IMR-90 (cell line): ENCODE data around the gene ROPN1B. TPM values are rescaled to one million over a fixed set of nuclear protein-coding genes. Genes with fewer than 3 reads are reported as not detected.

ENCODE experiments used
- ATAC-seq: fragments of 200-7000 bp; cut with Tn5 transposase; 2 replicates; pipeline ENCODE4 v1.9.1; 2020; ENCODE audit warnings: low read depth, mild to moderate bottlenecking, moderate library complexity
- BruUV-seq: library from RNA; stranded (reverse); fragments of 400-500 nt; replicated peaks from 2 replicates; lab custom pipeline; 2021; lab: Mats Ljungman, UMichigan
- CTCF ChIA-PET: fragments of 300-600 bp; formaldehyde crosslinking; extraction: SDS; loops from one replicate; lab custom pipeline; 2021; ENCODE audit warnings: antibody characterized with exemption; lab: Yijun Ruan, JAX
- POLR2A ChIA-PET: fragments of 300-600 bp; sonication (Branson Sonifier 250); formaldehyde crosslinking; loops from one replicate; lab custom pipeline; 2022; ENCODE audit warnings: antibody characterized with exemption; ENCODE audit not compliant: unreplicated experiment; lab: Charles Lee
- DNase-seq: peaks from one replicate; pipeline ENCODE4 v3.0.0; 2013
- H2AFZ ChIP-seq: replicated peaks from 2 replicates; pipeline ENCODE3; 2013; ENCODE audit warnings: low read length, mild to moderate bottlenecking; ENCODE audit not compliant: poor library complexity
- H2AK5ac ChIP-seq: 2 replicates; pipeline ENCODE4 v1.6.1; 2013; ENCODE audit warnings: low read depth, low read length, inconsistent platforms
- H2AK9ac ChIP-seq: replicated peaks from 2 replicates; pipeline ENCODE3; 2013; ENCODE audit warnings: mild to moderate bottlenecking, low read depth, low read length, moderate library complexity; ENCODE audit not compliant: poor library complexity
- H2BK120ac ChIP-seq: 2 replicates; pipeline ENCODE4 v1.6.1; 2013; ENCODE audit warnings: low read depth, low read length, inconsistent platforms
- H2BK15ac ChIP-seq: 3 replicates; pipeline ENCODE4 v1.6.1; 2013; ENCODE audit warnings: low read depth, low read length, inconsistent platforms
- H2BK20ac ChIP-seq: 2 replicates; pipeline ENCODE4 v1.6.1; 2013; ENCODE audit warnings: low read depth, mild to moderate bottlenecking, inconsistent platforms, low read length, moderate library complexity
- H2BK5ac ChIP-seq: 2 replicates; pipeline ENCODE4 v1.6.1; 2013; ENCODE audit warnings: mild to moderate bottlenecking, low read depth, low read length, inconsistent platforms; ENCODE audit not compliant: poor library complexity, severe bottlenecking
- H3K14ac ChIP-seq: replicated peaks from 2 replicates; pipeline ENCODE4 v1.6.1; 2013; ENCODE audit warnings: low read depth, low read length, inconsistent platforms
- H3K18ac ChIP-seq: 2 replicates; pipeline ENCODE4 v1.6.1; 2013; ENCODE audit warnings: low read depth, low read length, control low read depth
- H3K23ac ChIP-seq: 2 replicates; pipeline ENCODE4 v1.6.1; 2013; ENCODE audit warnings: low read depth, low read length, inconsistent platforms
- H3K27ac ChIP-seq: 2 replicates; pipeline ENCODE4 v1.5.1; 2013; ENCODE audit warnings: mild to moderate bottlenecking, control low read depth, low read length; ENCODE audit not compliant: insufficient read depth
- H3K27me3 ChIP-seq: 2 replicates; pipeline ENCODE4 v1.6.1; 2013; ENCODE audit warnings: low read length; ENCODE audit not compliant: control insufficient read depth, insufficient read depth
- H3K36me3 ChIP-seq: 2 replicates; pipeline ENCODE4 v1.6.1; 2013; ENCODE audit warnings: low read length, mixed read lengths; ENCODE audit not compliant: control insufficient read depth, insufficient read depth
- H3K4ac ChIP-seq: 2 replicates; pipeline ENCODE4 v1.6.1; 2013; ENCODE audit warnings: low read depth, low read length, inconsistent platforms
- H3K4me1 ChIP-seq: 2 replicates; pipeline ENCODE4 v1.6.1; 2013; ENCODE audit warnings: low read length, mixed read lengths; ENCODE audit not compliant: control insufficient read depth, insufficient read depth
- H3K4me2 ChIP-seq: 2 replicates; pipeline ENCODE4 v1.6.1; 2013; ENCODE audit warnings: low read depth, mild to moderate bottlenecking, control low read depth, low read length, moderate library complexity
- H3K4me3 ChIP-seq: 2 replicates; pipeline ENCODE4 v1.5.1; 2013; ENCODE audit warnings: low read depth, mild to moderate bottlenecking, control low read depth, low read length, moderate library complexity; ENCODE audit not compliant: insufficient read depth
- H3K56ac ChIP-seq: 2 replicates; pipeline ENCODE4 v1.6.1; 2013; ENCODE audit warnings: low read length, inconsistent platforms; ENCODE audit not compliant: insufficient read depth; ENCODE audit errors: extremely low read depth
- H3K79me1 ChIP-seq, 2 experiments: 2 replicates each; pipeline ENCODE4 v1.6.1; 2013; ENCODE audit warnings: low read length in 2 of 2, inconsistent platforms in 1 of 2, low read depth in 1 of 2
- H3K9ac ChIP-seq: 2 replicates; pipeline ENCODE4 v1.6.1; 2013; ENCODE audit warnings: low read depth, low read length, control low read depth
- H3K9me1 ChIP-seq: 2 replicates; pipeline ENCODE4 v1.6.1; 2013; ENCODE audit warnings: low read length, inconsistent platforms; ENCODE audit not compliant: insufficient read depth
- H3K9me3 ChIP-seq: 2 replicates; pipeline ENCODE4 v1.6.1; 2013; ENCODE audit warnings: low read length; ENCODE audit not compliant: control insufficient read depth, insufficient read depth
- H4K20me1 ChIP-seq: 2 replicates; pipeline ENCODE4 v1.6.1; 2013; ENCODE audit warnings: low read length, inconsistent platforms; ENCODE audit not compliant: insufficient read depth
- H4K5ac ChIP-seq: 2 replicates; pipeline ENCODE4 v1.6.1; 2013; ENCODE audit warnings: mild to moderate bottlenecking, low read depth, low read length, control low read depth
- H4K8ac ChIP-seq, 2 experiments: 2 replicates each; pipeline ENCODE4 v1.6.1; 2013; ENCODE audit warnings: low read depth in 2 of 2, low read length in 2 of 2, control low read depth in 1 of 2, inconsistent platforms in 1 of 2
- H4K91ac ChIP-seq: 2 replicates; pipeline ENCODE4 v1.6.1; 2013; ENCODE audit warnings: low read depth, low read length, inconsistent platforms; ENCODE audit not compliant: insufficient read depth
- CTCF ChIP-seq: conservative IDR thresholded peaks from 2 replicates; pipeline ENCODE4 v1.5.1; 2012; ENCODE audit warnings: mild to moderate bottlenecking, low read depth, low read length, improper control_type of control experiment
- FOS ChIP-seq: fragments of 150-350 bp; IDR thresholded peaks from 2 replicates; pipeline ENCODE4 v1.6.1; 2016; ENCODE audit warnings: low read depth, low read length
- MAFK ChIP-seq: IDR thresholded peaks from 2 replicates; pipeline ENCODE4 v1.6.1; 2012; ENCODE audit warnings: low read depth, low read length, improper control_type of control experiment
- MAZ ChIP-seq: IDR thresholded peaks from 2 replicates; pipeline ENCODE4 v1.6.1; 2012; ENCODE audit warnings: low read depth, mild to moderate bottlenecking, low read length, improper control_type of control experiment, moderate library complexity, borderline replicate concordance
- POLR2A ChIP-seq: IDR thresholded peaks from 2 replicates; pipeline ENCODE4 v1.6.1; 2012; ENCODE audit warnings: mild to moderate bottlenecking, low read depth, low read length
- SMC3 ChIP-seq: fragments of 150-350 bp; IDR thresholded peaks from 2 replicates; pipeline ENCODE4 v1.6.1; 2016; ENCODE audit warnings: low read depth, mild to moderate bottlenecking, antibody characterized with exemption, low read length, moderate library complexity
- WGBS, 2 experiments: methylation state at CpG; one replicate each; pipeline versions ENCODE4 v1.1.5 to v1.1.7; 2013; ENCODE audit warnings: missing lambda C conversion rate in 2 of 2; ENCODE audit not compliant: insufficient read length in 1 of 2; ENCODE audit errors: extremely low coverage in 2 of 2; 5-methylcytosine and 5-hydroxymethylcytosine counted together
- dilution Hi-C: fragments of 300-500 bp; cut with HindIII; formaldehyde crosslinking; loops from one replicate; pipeline ENCODE4 v1.14.3; 2018; ENCODE audit warnings: low sequenced_read_pairs; ENCODE audit not compliant: unreplicated experiment
- in situ Hi-C: fragments of 300-500 bp; cut with MboI; formaldehyde crosslinking; loops from 3 replicates; pipeline ENCODE4 v1.14.3; 2019; ENCODE audit warnings: low sequenced_read_pairs, inconsistent platforms, mixed read lengths
- intact Hi-C: fragments of 100-400 bp; cut with micrococcal nuclease; formaldehyde crosslinking; loops from 2 replicates; pipeline ENCODE4 v1.10.0; 2022
- polyA plus RNA-seq, 3 experiments: library from polyadenylated mRNA; depleted of rRNA; stranded (reverse); fragments of >200 nt; gene quantifications; 2 replicates each; pipeline ENCODE4 v1.2.3, GENCODE V29; 2012; ENCODE audit warnings: low replicate concordance in 1 of 3
- total RNA-seq: library from RNA; depleted of rRNA; stranded (reverse); fragments of >200 nt; gene quantifications from 2 replicates; pipeline ENCODE4 v1.2.3, GENCODE V29; 2012

ROPN1B gene
- total and polyA plus RNA-seq, 2 of the 4 experiments (the other 2 are of a cell fraction): not detected

- Histone ChIP-seq H4K8ac (no peak overlapping the region), H3K9me1 (no peaks in the 10 kb centered on the region), H3K9ac (no peak overlapping the region), H3K9me3 (no peaks in the 10 kb centered on the region), H3K18ac (no peak overlapping the region), H3K56ac (no peak overlapping the region), H4K5ac (no peak overlapping the region), H3K4me1 (no peaks in the 10 kb centered on the region), H3K27me3 (peaks cover 6% of the 10 kb centered on the region), H2BK20ac (no peak overlapping the region), H3K79me1 (no peaks in the 10 kb centered on the region), H3K14ac (no peak overlapping the region), H4K20me1 (no peaks in the 10 kb centered on the region), H3K23ac (no peak overlapping the region), H2BK5ac (no peak overlapping the region), H2AFZ (no peak overlapping the region), H3K36me3 (no peaks in the 10 kb centered on the region), H3K27ac (no peak overlapping the region), H3K4me2 (no peak overlapping the region), H2BK120ac (no peak overlapping the region), H3K4ac (no peak overlapping the region), H2AK9ac (no peak overlapping the region), H2BK15ac (no peak overlapping the region), H3K4me3 (no peak overlapping the region), H2AK5ac (no peak overlapping the region), H4K91ac (no peak overlapping the region)
- WGBS, 2 experiments: 23% methylated on average over 8 of the region's 75 CpGs; no CpG with 5 or more reads in 1 of the 2 experiments
- TF ChIP-seq CTCF (no peak), FOS (no peak), SMC3 (no peak), MAFK (no peak), POLR2A (no peak), MAZ (no peak)
- DNase-seq (no peak), ATAC-seq (no peak; the same call in 1 of the 2 replicates)
- ChIA-PET CTCF (no interaction called here), POLR2A (no interaction called here)
- BruUV-seq: no TSS peak
- intact Hi-C loops (no loop called here), in situ Hi-C loops (loop anchor here (25.0 kb wide), 1 partner anchor 429 kb away; the partner anchor contains the start of gene CFAP100), dilution Hi-C loops (no loop called here)
These were observed 11.1 kb upstream of the ROPN1B start for GRCh38 chr3:125957674-125958510.
